Mesenchymal stem cell (in vitro differentiated cells and primary cell): ENCODE results near the gene GPR55.
"Not testable (repeated sequence)": the region's sequence is repeated elsewhere in the genome, so short reads cannot be mapped to it uniquely, and the experiment has no call there.

Experiments
- DNase-seq: peaks from one replicate; pipeline ENCODE4 v3.0.0-alpha.2; 2013
- H2AFZ ChIP-seq: one replicate; pipeline ENCODE4 v1.6.1; 2013; ENCODE audit warnings: low read depth, mild to moderate bottlenecking, control low read depth, inconsistent platforms, low read length, moderate library complexity
- H2AK5ac ChIP-seq: 2 replicates; pipeline ENCODE4 v1.6.1; 2013; ENCODE audit warnings: low read length, moderate library complexity, mild to moderate bottlenecking, inconsistent platforms; ENCODE audit not compliant: severe bottlenecking
- H2BK120ac ChIP-seq: one replicate; pipeline ENCODE4 v1.6.1; 2013; ENCODE audit warnings: low read depth, mild to moderate bottlenecking, inconsistent platforms, low read length, moderate library complexity
- H2BK12ac ChIP-seq, 2 experiments: one replicate each; pipeline ENCODE4 v1.6.1; 2013; ENCODE audit warnings: inconsistent platforms in 2 of 2, low read length in 2 of 2, mild to moderate bottlenecking in 2 of 2, moderate library complexity in 2 of 2, control low read depth in 1 of 2
- H2BK15ac ChIP-seq: one replicate; pipeline ENCODE4 v1.6.1; 2013; ENCODE audit warnings: mild to moderate bottlenecking, low read depth, inconsistent platforms; ENCODE audit not compliant: poor library complexity, severe bottlenecking
- H2BK5ac ChIP-seq: 2 replicates; pipeline ENCODE4 v1.6.1; 2013; ENCODE audit warnings: low read depth, mild to moderate bottlenecking, low read length, control low read depth, inconsistent platforms; ENCODE audit not compliant: poor library complexity, severe bottlenecking
- H3K14ac ChIP-seq, 2 experiments: one replicate each; pipeline ENCODE4 v1.6.1; 2013; ENCODE audit warnings: inconsistent platforms in 2 of 2, low read length in 2 of 2, control low read depth in 1 of 2, mild to moderate bottlenecking in 1 of 2, moderate library complexity in 1 of 2
- H3K18ac ChIP-seq, 2 experiments: one replicate each; pipeline ENCODE4 v1.6.1; 2013; ENCODE audit warnings: inconsistent platforms in 2 of 2, low read length in 2 of 2, control low read depth in 1 of 2, low read depth in 1 of 2, mild to moderate bottlenecking in 1 of 2
- H3K23ac ChIP-seq, 2 experiments: one replicate each; pipeline ENCODE4 v1.6.1; 2013; ENCODE audit warnings: inconsistent platforms in 2 of 2, low read length in 2 of 2, mild to moderate bottlenecking in 2 of 2, moderate library complexity in 2 of 2, control low read depth in 1 of 2
- H3K27ac ChIP-seq: 2 replicates; pipeline ENCODE4 v1.5.1; 2013; ENCODE audit warnings: mild to moderate bottlenecking, moderate library complexity, low read length, control low read depth, inconsistent platforms; ENCODE audit not compliant: poor library complexity, severe bottlenecking
- H3K27me3 ChIP-seq, 2 experiments: 2 replicates each; pipeline versions ENCODE4 v1.6.1 to v1.7.0; 2013; ENCODE audit warnings: low read length in 2 of 2, mild to moderate bottlenecking in 2 of 2, moderate library complexity in 2 of 2, control low read depth in 1 of 2, inconsistent platforms in 1 of 2; ENCODE audit not compliant: control insufficient read depth in 1 of 2, insufficient read depth in 1 of 2
- H3K36me3 ChIP-seq, 2 experiments: 2 replicates each; pipeline versions ENCODE4 v1.6.1 to v1.7.0; 2013; ENCODE audit warnings: low read length in 2 of 2, control low read depth in 1 of 2, inconsistent platforms in 1 of 2, low read depth in 1 of 2, mild to moderate bottlenecking in 1 of 2; ENCODE audit not compliant: insufficient read depth in 2 of 2, control insufficient read depth in 1 of 2
- H3K4ac ChIP-seq, 2 experiments: one replicate each; pipeline ENCODE4 v1.6.1; 2013; ENCODE audit warnings: inconsistent platforms in 2 of 2, low read length in 2 of 2, mild to moderate bottlenecking in 2 of 2, moderate library complexity in 2 of 2, control low read depth in 1 of 2, low read depth in 1 of 2
- H3K4me1 ChIP-seq: 2 replicates; pipeline ENCODE4 v1.6.1; 2013; ENCODE audit warnings: low read depth, low read length, control low read depth; ENCODE audit not compliant: control insufficient read depth, insufficient read depth
- H3K4me2 ChIP-seq: 2 replicates; pipeline ENCODE4 v1.6.1; 2013; ENCODE audit warnings: low read length, mild to moderate bottlenecking, inconsistent platforms; ENCODE audit not compliant: poor library complexity, severe bottlenecking
- H3K4me3 ChIP-seq, 2 experiments: 2 replicates each; pipeline versions ENCODE4 v1.5.1 to v1.7.0; 2013; ENCODE audit warnings: low read length in 2 of 2, mild to moderate bottlenecking in 2 of 2, control low read depth in 1 of 2, low read depth in 1 of 2; ENCODE audit not compliant: insufficient read depth in 1 of 2
- H3K79me1 ChIP-seq: replicated peaks from 2 replicates; pipeline ENCODE4 v1.6.1; 2013; ENCODE audit warnings: mild to moderate bottlenecking, control low read depth, low read length, inconsistent platforms; ENCODE audit not compliant: poor library complexity, severe bottlenecking
- H3K9ac ChIP-seq: 2 replicates; pipeline ENCODE4 v1.7.0; 2013; ENCODE audit warnings: mild to moderate bottlenecking, low read length, moderate library complexity
- H3K9me3 ChIP-seq: 2 replicates; pipeline ENCODE4 v1.7.0; 2013; ENCODE audit warnings: mild to moderate bottlenecking, low read length; ENCODE audit not compliant: control insufficient read depth
- H4K8ac ChIP-seq: one replicate; pipeline ENCODE4 v1.6.1; 2013; ENCODE audit warnings: inconsistent platforms, mild to moderate bottlenecking, low read length, moderate library complexity
- H4K91ac ChIP-seq: one replicate; pipeline ENCODE4 v1.6.1; 2013; ENCODE audit warnings: mild to moderate bottlenecking, low read length, inconsistent platforms
- WGBS: methylation state at CpG from one replicate; pipeline ENCODE4 v1.1.7; 2013; ENCODE audit warnings: mixed read lengths; 5-methylcytosine and 5-hydroxymethylcytosine counted together

Gene GPR55

GRCh38 chr2:230969659-230970015 lies 44.6 kb upstream of the GPR55 start:
- Histone ChIP-seq H3K9ac (no peak overlapping the region), H3K4me1 (peaks cover 4% of the 10 kb centered on the region), H2AFZ (no peak overlapping the region), H3K27me3 (peaks cover 0 to 5% of the 10 kb centered on the region in 2 experiments), H2BK5ac (no peak overlapping the region), H3K27ac (no peak overlapping the region), H2BK15ac (no peak overlapping the region), H2AK5ac (no peak overlapping the region), H3K36me3 (no peaks in the 10 kb centered on the region), H2BK12ac (no peak overlapping the region), H3K4me2 (no peak overlapping the region), H3K9me3 (no peaks in the 10 kb centered on the region), H2BK120ac (no peak overlapping the region), H3K4me3 (no peak overlapping the region), H3K14ac (no peak overlapping the region), H3K79me1 (no peaks in the 10 kb centered on the region), H3K23ac (no peak overlapping the region), H3K4ac (no peak overlapping the region), H4K8ac (no peak overlapping the region), H4K91ac (no peak overlapping the region), H3K18ac (no peak overlapping the region)
- 79% methylated on average over 2 of the region's 2 CpGs for WGBS
- no peak for DNase-seq

GRCh38 chr2:230968921-230969658 lies 44.0 kb upstream of the GPR55 start:
- Histone ChIP-seq H3K4me1 (peaks cover 2% of the 10 kb centered on the region), H2BK15ac (no peak overlapping the region), H3K79me1 (no peaks in the 10 kb centered on the region), H2AK5ac (no peak overlapping the region), H3K18ac (no peak overlapping the region), H3K9me3 (no peaks in the 10 kb centered on the region), H2BK120ac (no peak overlapping the region), H3K9ac (no peak overlapping the region), H3K4ac (no peak overlapping the region), H3K4me2 (no peak overlapping the region), H3K14ac (no peak overlapping the region), H3K4me3 (no peak overlapping the region), H3K23ac (no peak overlapping the region), H3K27ac (no peak overlapping the region), H4K91ac (no peak overlapping the region), H2AFZ (no peak overlapping the region), H2BK12ac (no peak overlapping the region), H3K36me3 (no peaks in the 10 kb centered on the region), H4K8ac (no peak overlapping the region), H2BK5ac (no peak overlapping the region), H3K27me3 (peaks cover 0 to 5% of the 10 kb centered on the region in 2 experiments)
- 91% methylated on average over 16 of the region's 16 CpGs for WGBS
- no peak for DNase-seq

- H3K4me1 ChIP-seq, H3K18ac ChIP-seq, H4K8ac ChIP-seq, H3K4me3 ChIP-seq, H2BK15ac ChIP-seq, H2BK120ac ChIP-seq, H2AK5ac ChIP-seq, H3K27me3 ChIP-seq, H3K79me1 ChIP-seq, H2BK12ac ChIP-seq, H3K36me3 ChIP-seq, H2AFZ ChIP-seq, H3K4ac ChIP-seq, H3K4me2 ChIP-seq, DNase-seq, H3K27ac ChIP-seq, H3K9ac ChIP-seq, H2BK5ac ChIP-seq, H3K14ac ChIP-seq, H3K23ac ChIP-seq, H4K91ac ChIP-seq, H3K9me3 ChIP-seq: not testable (repeated sequence)
- WGBS, result 89% methylated on average over 6 of the region's 6 CpGs
These were observed 43.3 kb upstream of the GPR55 start for GRCh38 chr2:230968314-230968713.

- H2BK120ac ChIP-seq, result no peak overlapping the region
- H2BK5ac ChIP-seq, result no peak overlapping the region
- H3K18ac ChIP-seq, result no peak overlapping the region
- H2AFZ ChIP-seq, result no peak overlapping the region
- no peak overlapping the region for H3K4ac ChIP-seq
- H3K9ac ChIP-seq, result no peak overlapping the region
- H3K79me1 ChIP-seq, result no peaks in the 10 kb centered on the region
- no peak overlapping the region for H2BK15ac ChIP-seq
- WGBS, result 52% methylated on average over 3 of the region's 3 CpGs
- no peaks in the 10 kb centered on the region for H3K9me3 ChIP-seq
- H2BK12ac ChIP-seq, result no peak overlapping the region
- H3K23ac ChIP-seq, result no peak overlapping the region
- H4K8ac ChIP-seq, result no peak overlapping the region
- H3K27ac ChIP-seq, result no peak overlapping the region
- H3K27me3 ChIP-seq, result peaks cover 0 to 9% of the 10 kb centered on the region in 2 experiments
- no peak overlapping the region for H2AK5ac ChIP-seq
- no peak overlapping the region for H4K91ac ChIP-seq
- no peak overlapping the region for H3K14ac ChIP-seq
- no peaks in the 10 kb centered on the region for H3K36me3 ChIP-seq
- no peak for DNase-seq
- no peak overlapping the region for H3K4me3 ChIP-seq
- H3K4me2 ChIP-seq, result no peak overlapping the region
- no peaks in the 10 kb centered on the region for H3K4me1 ChIP-seq
These were observed 42.1 kb upstream of the GPR55 start for GRCh38 chr2:230967113-230967512.
